Neural cell (in vitro differentiated cells): Measurements from ENCODE around the gene ZNF467. TPM values are rescaled to one million over a fixed set of nuclear protein-coding genes. Genes with fewer than 3 reads are reported as not detected.

Experiments used
- H2AFZ ChIP-seq: fragments of 200-600, 300-800 bp; sonication (generic), shearing (Covaris generic); 2 replicates; pipeline ENCODE4 v1.6.0; 2014; ENCODE audit warnings: low read depth, mild to moderate bottlenecking, antibody characterized with exemption, low read length, moderate library complexity
- H3F3A ChIP-seq: fragments of 200-600 bp; shearing (Covaris generic); 2 replicates; pipeline ENCODE4 v1.6.1; 2016; ENCODE audit warnings: mild to moderate bottlenecking, moderate library complexity, mixed read lengths, antibody characterized with exemption, low read length; ENCODE audit not compliant: insufficient read depth, poor library complexity, severe bottlenecking
- H3K27ac ChIP-seq: fragments of 200-600, 300-800 bp; sonication (generic), shearing (Covaris generic); 2 replicates; pipeline ENCODE4 v1.5.1; 2014; ENCODE audit warnings: mild to moderate bottlenecking, low read length, moderate library complexity
- H3K27me3 ChIP-seq: fragments of 300-800, 200-600 bp; sonication (generic), shearing (Covaris generic); 2 replicates; pipeline ENCODE4 v1.6.0; 2014; ENCODE audit warnings: mild to moderate bottlenecking, low read depth, low read length, moderate library complexity; ENCODE audit not compliant: insufficient read depth
- H3K36me3 ChIP-seq: fragments of 300-800, 200-600 bp; sonication (generic), shearing (Covaris generic); 2 replicates; pipeline ENCODE4 v1.5.1; 2014; ENCODE audit warnings: mild to moderate bottlenecking, antibody characterized with exemption, low read length, moderate library complexity; ENCODE audit not compliant: insufficient read depth
- H3K4me2 ChIP-seq: fragments of 300-800, 200-600 bp; sonication (generic), shearing (Covaris generic); 2 replicates; pipeline ENCODE4 v1.6.0; 2014; ENCODE audit warnings: mild to moderate bottlenecking, low read length
- H3K4me3 ChIP-seq: fragments of 300-800, 200-600 bp; sonication (generic), shearing (Covaris generic); 2 replicates; pipeline ENCODE4 v1.5.1; 2014; ENCODE audit warnings: mild to moderate bottlenecking, low read length, moderate library complexity
- H3K79me2 ChIP-seq: fragments of 200-600 bp; shearing (Covaris generic); replicated peaks from 2 replicates; pipeline ENCODE4 v1.6.0; 2014; ENCODE audit warnings: mild to moderate bottlenecking, low read length, moderate library complexity; ENCODE audit not compliant: insufficient read depth
- H3K9ac ChIP-seq: fragments of 300-800, 200-600 bp; sonication (generic), shearing (Covaris generic); 2 replicates; pipeline ENCODE4 v1.6.1; 2016; ENCODE audit warnings: mild to moderate bottlenecking, low read length, mixed read lengths
- H3K9me2 ChIP-seq: fragments of 200-600 bp; shearing (Covaris generic); 2 replicates; pipeline ENCODE4 v1.6.1; 2016; ENCODE audit warnings: mild to moderate bottlenecking, low read length, mixed read lengths; ENCODE audit not compliant: insufficient read depth
- H3K9me3 ChIP-seq: fragments of 200-600, 300-800 bp; sonication (generic), shearing (Covaris generic); 2 replicates; pipeline ENCODE4 v1.6.1; 2016; ENCODE audit warnings: mild to moderate bottlenecking, mixed run types, low read length, moderate library complexity, mixed read lengths
- H4K20me1 ChIP-seq: fragments of 200-600 bp; shearing (Covaris generic); 2 replicates; pipeline ENCODE4 v1.6.1; 2016; ENCODE audit warnings: mild to moderate bottlenecking, mixed run types; ENCODE audit not compliant: insufficient read depth
- CTCF ChIP-seq: fragments of 450-650 bp; IDR thresholded peaks from 2 replicates; pipeline ENCODE4 v1.5.1; 2014; ENCODE audit warnings: antibody characterized with exemption, mild to moderate bottlenecking, moderate library complexity; ENCODE audit not compliant: poor library complexity, severe bottlenecking
- EP300 ChIP-seq: fragments of 450-650 bp; conservative IDR thresholded peaks from 2 replicates; pipeline ENCODE4 v1.6.1; 2014; ENCODE audit warnings: antibody characterized with exemption, mild to moderate bottlenecking, moderate library complexity; ENCODE audit not compliant: poor library complexity, severe bottlenecking
- EZH2 ChIP-seq: fragments of 200-600, 300-800 bp; shearing (Covaris generic), sonication (generic); IDR thresholded peaks from 2 replicates; pipeline ENCODE4 v1.6.1; 2014; ENCODE audit warnings: antibody characterized with exemption, low read length, borderline replicate concordance, mild to moderate bottlenecking; ENCODE audit not compliant: insufficient read depth, poor library complexity, severe bottlenecking
- MXI1 ChIP-seq: fragments of 450-650 bp; conservative IDR thresholded peaks from 2 replicates; pipeline ENCODE4 v1.6.1; 2014; ENCODE audit warnings: antibody characterized with exemption, mild to moderate bottlenecking; ENCODE audit not compliant: poor library complexity, severe bottlenecking
- POLR2AphosphoS5 ChIP-seq: IDR thresholded peaks from 2 replicates; pipeline ENCODE4 v1.6.1; 2012
- RAD21 ChIP-seq: fragments of 450-650 bp; conservative IDR thresholded peaks from 2 replicates; pipeline ENCODE4 v1.6.1; 2014; ENCODE audit warnings: antibody characterized with exemption, mild to moderate bottlenecking, moderate library complexity
- REST ChIP-seq: IDR thresholded peaks from 2 replicates; pipeline ENCODE4 v1.6.1; 2012; ENCODE audit warnings: borderline replicate concordance
- SMC3 ChIP-seq: fragments of 450-650 bp; conservative IDR thresholded peaks from 2 replicates; pipeline ENCODE4 v1.6.1; 2014; ENCODE audit warnings: antibody characterized with exemption, mild to moderate bottlenecking, moderate library complexity; ENCODE audit not compliant: poor library complexity
- TAF1 ChIP-seq: IDR thresholded peaks from 2 replicates; pipeline ENCODE4 v1.6.1; 2012; ENCODE audit warnings: low read depth
- polyA plus RNA-seq: library from polyadenylated mRNA; depleted of rRNA; stranded (reverse); fragments of >200 nt; gene quantifications from 2 replicates; pipeline ENCODE4 v1.2.3, GENCODE V29; 2014

The ZNF467 gene
- polyA plus RNA-seq, 1 donor from 2014 or later: 11.9 TPM

GRCh38 chr7:149813254-149814035 is 40.1 kb upstream of the ZNF467 start:
- H3K4me3 ChIP-seq: no peak overlapping the region

GRCh38 chr7:149811831-149812490 is 38.6 kb upstream of the ZNF467 start:
- Histone ChIP-seq H3K27me3 (no peaks in the 10 kb centered on the region), H3K4me3 (no peak overlapping the region), H3K9me2 (no peaks in the 10 kb centered on the region), H3K4me2 (no peak overlapping the region), H3K36me3 (no peaks in the 10 kb centered on the region), H3K79me2 (no peaks in the 10 kb centered on the region), H3K9me3 (no peaks in the 10 kb centered on the region), H3K9ac (no peak overlapping the region), H3K27ac (no peak overlapping the region), H4K20me1 (no peaks in the 10 kb centered on the region), H3F3A (no peaks in the 10 kb centered on the region), H2AFZ (no peak overlapping the region)
- TF ChIP-seq EZH2 (no peak), TAF1 (no peak), RAD21 (no peak), EP300 (no peak), CTCF (no peak)

More at GRCh38 chr7:149813254-149814035, 40.1 kb upstream of the ZNF467 start:
- Histone ChIP-seq H3K9ac (no peak overlapping the region), H4K20me1 (no peaks in the 10 kb centered on the region), H2AFZ (no peak overlapping the region), H3K9me3 (no peaks in the 10 kb centered on the region), H3F3A (no peaks in the 10 kb centered on the region), H3K9me2 (no peaks in the 10 kb centered on the region), H3K27me3 (no peaks in the 10 kb centered on the region), H3K4me2 (no peak overlapping the region), H3K27ac (no peak overlapping the region), H3K36me3 (no peaks in the 10 kb centered on the region), H3K79me2 (no peaks in the 10 kb centered on the region)
- no peak for TF ChIP-seq EP300

GRCh38 chr7:149811221-149811620 is 37.8 kb upstream of the ZNF467 start:
- H3K36me3 ChIP-seq: no peaks in the 10 kb centered on the region
- no peaks in the 10 kb centered on the region for H3K9me2 ChIP-seq
- no peaks in the 10 kb centered on the region for H3F3A ChIP-seq
- H3K9ac ChIP-seq: no peak overlapping the region
- H3K9me3 ChIP-seq: no peaks in the 10 kb centered on the region
- H3K4me2 ChIP-seq: no peak overlapping the region
- H3K27me3 ChIP-seq: no peaks in the 10 kb centered on the region
- H3K27ac ChIP-seq: no peak overlapping the region
- H3K79me2 ChIP-seq: no peaks in the 10 kb centered on the region
- no peak overlapping the region for H3K4me3 ChIP-seq
- no peak overlapping the region for H2AFZ ChIP-seq
- TF ChIP-seq SMC3 (no peak), EZH2 (no peak), POLR2AphosphoS5 (no peak), TAF1 (no peak), EP300 (no peak), CTCF (no peak), REST (no peak), MXI1 (no peak), RAD21 (no peak)
- no peaks in the 10 kb centered on the region for H4K20me1 ChIP-seq
